ENCODE measurements around the gene MPST.
"Not testable (repeated sequence)": the region's sequence is repeated elsewhere in the genome, so short reads cannot be mapped to it uniquely, and the experiment has no call there.

MPST gene

DNA sequence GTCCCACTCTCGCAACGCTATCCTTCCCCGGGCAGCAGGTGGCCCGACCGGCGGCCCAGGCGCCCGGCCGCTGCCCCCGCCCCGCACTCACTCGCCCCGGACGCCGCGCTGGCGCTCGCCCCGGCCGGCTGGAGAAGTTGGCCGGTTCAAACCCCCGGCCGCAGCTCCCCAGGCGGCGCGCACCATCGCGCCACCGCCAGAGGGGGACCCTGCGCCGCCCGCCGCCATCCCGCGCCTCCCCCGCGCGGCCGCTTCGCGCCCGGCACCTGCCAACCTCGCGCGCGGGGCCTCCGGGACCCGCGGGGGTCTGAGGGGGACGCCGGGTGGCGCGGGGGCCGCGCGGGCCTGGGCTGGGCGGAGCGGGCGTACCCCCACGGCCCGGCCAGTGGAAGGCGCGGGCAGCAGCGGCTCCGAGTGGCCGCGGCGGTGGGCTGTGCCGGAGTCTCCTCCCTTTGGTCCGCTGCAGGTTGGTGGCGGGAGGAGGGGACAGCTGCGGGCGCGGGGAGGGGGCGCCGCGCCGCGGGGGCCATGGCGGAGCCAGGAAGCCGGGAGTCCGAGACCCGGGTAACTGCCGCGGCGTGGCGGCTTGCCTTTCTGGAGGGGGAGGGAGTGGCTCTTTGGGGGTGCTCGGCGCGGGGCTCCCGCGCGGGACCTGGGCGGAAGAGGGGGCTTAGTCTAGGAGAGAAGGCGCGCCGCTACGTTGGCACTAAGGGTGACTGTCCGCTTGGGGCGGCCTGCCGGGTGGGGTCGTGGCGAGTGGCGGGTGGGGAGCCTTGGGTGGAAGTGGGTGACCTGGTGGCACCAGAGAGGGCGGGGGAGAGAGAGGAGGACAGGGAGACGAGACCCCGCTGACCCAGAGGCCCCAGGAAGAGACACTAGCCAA lies at the start of gene MPST, which contains the start of gene TST:
TSS of gene MPST (plus strand) at position 434 of the 883 bp plus-strand sequence. CDS start at position 529, 95 bp downstream.
TSS of gene TST (minus strand) at position 139 of the 883 bp plus-strand sequence. CDS start 715 bp downstream, outside the sequence.
- no peak for DNase-seq

DNA sequence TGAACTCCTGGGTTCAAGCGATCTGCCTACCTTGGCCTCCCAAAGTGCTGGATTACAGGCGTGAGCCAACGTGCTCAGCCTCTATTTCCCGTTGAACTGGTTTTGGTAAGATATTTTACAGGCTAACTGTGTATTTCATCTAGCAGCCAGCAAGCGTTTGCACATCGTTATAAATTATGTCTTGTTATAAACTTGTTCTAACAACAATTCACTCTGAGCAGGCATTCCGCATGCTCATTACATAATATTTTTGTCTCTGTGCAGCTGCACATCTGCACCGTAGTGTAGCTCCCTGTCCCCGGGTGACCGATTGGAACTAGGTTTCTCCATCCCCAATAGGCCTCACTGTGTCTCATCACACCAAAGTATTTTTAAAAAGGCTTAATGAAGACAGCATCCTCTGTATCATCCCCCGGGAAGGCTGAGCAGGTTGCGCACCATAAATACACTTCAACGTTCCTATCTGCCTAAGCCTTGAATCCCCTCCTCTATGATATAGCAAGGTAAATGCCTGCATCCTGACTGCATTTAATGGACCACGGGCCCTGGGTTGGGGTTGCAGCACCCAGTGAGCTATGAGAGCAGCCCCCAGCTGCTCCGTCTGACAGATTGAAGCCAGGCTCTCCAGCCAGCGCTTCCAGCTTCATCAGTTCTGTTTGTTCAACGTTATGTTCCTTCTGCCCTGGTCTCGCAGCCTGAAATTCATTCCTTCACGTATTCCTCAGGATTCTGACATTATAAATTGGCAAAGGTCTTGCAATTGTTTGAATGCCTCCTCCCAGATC lies 48.0 kb upstream of the MPST start:
- no peak for DNase-seq

DNA sequence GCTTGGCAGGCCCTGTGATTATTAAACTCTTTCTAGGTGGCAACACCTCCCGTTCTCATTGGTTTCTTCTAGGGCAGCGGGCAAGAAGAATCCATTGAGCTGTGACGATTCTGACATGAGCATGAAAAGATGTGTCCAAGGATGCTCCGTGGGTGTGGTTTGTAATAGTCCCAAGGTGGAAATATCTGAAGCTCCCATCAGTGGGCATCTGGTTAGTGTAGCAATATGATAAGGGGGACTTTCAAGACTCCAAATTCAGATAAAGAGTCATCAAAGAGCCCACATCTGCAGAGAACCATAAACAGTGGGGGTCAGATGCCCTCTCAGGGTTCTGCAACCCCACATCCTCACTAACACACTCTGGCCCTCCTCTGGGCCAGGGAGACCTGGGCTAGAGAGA lies 42.9 kb upstream of the MPST start:
- DNase-seq: no peak

- DNase-seq: no peak
These were observed 42.1 kb upstream of the MPST start for GRCh38 chr22:36977401-36977861.

DNA sequence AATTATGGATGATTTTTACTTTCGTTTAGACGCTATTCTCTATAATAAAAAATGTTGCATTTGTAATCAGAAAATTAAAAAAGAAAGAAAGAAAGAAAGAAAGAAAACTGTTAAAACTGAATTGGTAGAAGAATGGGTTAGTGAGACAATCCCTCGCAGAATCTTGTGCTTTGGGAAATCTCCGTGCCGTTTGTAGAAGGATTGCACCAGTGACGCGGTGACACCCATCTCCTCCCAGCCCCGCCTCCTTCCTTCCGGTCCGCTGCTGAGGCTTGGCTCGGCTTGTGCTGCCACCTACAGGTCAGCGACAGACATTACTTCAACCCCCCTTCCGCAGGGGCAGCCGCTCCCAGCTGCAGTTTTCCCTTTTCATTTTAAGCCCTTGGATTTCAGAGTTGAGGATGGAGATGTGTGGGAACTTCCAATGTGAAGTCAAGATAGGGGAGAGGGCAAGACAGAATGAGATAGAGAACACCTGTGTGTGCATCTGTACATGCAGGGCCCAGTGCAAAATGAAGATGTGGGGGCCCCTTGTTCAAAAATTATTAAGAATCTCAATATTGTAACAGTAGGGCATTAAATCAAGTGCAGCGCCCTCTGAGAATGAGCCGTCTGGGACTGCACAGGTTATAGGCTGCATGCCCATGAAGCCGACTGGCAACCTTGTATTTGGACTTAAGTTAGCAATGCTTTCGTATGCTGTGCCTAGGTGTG lies 41.4 kb upstream of the MPST start:
- DNase-seq: peak; percentile 18

DNA sequence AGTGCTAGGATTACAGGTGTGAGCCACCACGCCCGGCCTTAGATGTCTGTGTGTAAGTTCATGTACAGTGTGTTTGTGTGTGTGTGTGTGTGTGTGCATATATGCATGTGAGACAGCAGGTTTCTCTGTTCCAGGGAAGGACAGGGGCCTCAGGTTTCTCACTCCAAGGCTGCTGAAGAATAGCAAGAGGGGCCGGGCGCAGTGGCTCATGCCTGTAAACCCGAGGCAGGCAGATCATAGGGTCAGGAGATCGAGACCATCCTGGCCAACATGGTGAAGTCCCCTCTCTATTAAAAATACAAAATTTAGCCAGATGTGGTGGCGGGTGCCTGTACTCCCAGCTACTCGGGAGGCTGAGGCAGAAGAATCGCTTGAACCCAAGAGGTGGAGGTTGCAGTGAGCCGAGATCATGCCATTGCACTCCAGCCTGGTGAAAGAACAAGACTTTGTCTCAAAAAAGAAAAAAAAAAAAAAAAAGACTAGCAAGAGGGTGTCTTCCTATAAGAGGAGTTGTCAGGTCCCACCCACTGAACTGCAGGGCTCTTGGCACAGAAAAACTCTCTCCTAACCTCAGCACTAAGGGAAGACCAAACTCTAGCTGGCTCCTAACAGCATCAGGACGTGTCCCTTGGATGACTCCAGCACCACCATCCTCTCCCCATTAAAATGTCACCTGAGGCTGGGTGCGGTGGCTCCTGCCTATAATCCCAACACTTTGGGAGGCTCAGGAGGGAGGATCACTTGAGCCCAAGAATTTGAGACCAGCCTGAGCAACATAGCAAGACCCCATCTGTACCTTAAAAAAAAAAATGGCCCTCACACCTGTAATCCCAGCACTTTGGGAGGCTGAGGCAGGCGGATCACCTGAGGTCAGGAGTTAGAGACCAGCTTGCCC lies 40.3 kb upstream of the MPST start:
- DNase-seq: no peak

- DNase-seq: no peak
These were observed 38.2 kb upstream of the MPST start for GRCh38 chr22:36981247-36981775.

- DNase-seq: no peak
These were observed 37.4 kb upstream of the MPST start for GRCh38 chr22:36982136-36982535.

- DNase-seq: no peak
These were observed 34.2 kb upstream of the MPST start for GRCh38 chr22:36985211-36985889.

DNA sequence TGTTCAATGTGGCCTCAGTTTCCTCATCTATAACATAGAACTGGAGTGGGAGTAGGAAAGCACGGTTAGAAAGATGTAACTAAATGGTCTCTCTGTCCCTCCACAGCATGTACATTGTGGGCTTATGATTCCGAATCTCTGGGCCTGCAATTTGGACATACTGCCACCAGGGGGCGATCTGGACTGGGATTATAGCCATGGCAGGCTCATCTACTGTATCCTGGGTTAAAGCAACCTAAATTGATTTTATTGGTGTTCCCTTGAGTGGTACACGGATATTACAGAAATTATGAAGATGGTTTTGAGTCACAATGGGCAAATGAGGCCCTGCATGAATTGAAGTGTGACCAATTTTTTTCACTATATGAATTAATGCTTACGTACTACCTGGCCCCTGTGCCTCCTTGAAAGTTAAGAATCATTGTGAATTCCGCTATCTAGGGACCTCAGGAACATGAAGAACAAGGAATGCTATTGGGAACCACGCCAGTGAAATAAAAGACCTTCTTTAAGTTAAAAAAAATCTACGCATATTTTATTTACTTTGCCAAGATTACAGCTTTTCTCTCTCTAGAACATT lies 33.2 kb upstream of the MPST start:
- DNase-seq: no peak

DNA sequence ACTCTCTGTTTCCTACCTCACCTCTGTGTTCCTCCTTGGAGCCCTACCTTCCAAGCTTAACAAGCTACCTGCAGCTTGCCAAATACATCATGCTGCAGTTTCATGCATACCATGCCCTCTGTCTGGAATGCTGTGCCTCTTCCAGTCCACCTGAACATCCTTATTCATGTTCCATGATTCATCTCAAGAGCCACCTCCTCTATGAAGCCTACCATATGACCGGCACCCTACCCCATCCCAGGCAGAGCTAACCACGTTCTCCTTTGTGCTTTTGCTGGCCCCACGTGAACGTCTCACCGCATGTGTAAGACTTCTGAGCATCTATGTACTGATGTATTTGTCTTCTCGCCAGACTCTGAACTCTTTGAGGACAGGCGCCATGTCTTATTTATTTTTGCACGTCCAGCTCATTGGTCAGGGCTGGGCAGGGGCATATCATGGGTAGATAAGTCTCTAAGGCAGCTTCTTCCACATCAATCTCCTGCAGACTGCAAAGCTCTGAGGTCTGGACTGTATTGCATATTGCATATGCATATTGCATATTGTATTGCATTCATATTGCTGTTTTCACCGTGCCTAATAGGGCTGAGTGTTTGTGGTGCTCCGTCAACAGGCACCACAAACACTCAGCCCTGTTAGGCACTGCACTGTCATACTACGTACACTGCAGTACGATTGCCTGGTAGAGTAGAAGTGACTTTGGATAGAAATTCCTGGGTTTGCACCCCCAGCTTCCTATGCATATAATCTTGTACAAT lies 31.3 kb upstream of the MPST start:
- no peak for DNase-seq

GRCh38 chr22:36989012-36989411 lies 30.5 kb upstream of the MPST start:
- not testable (repeated sequence) for DNase-seq

DNA sequence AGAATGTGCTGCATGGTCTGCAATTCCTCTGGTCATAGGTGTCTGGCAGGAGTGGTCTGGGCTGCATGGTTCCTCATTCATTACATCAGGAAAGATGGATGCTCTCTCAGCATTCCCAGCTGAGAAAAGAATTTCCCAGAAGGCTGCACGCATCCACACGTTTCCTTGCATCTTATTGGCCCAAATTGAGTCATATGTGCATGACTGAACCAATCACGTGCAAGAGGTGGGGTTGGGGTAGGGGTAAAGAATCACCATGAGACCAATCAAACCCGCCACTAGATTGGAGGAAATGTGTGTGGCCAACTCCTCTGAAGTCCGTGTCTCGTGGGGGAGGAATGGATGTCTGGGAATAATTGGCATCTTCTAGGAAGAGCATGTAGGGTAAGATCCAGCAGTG lies 29.1 kb upstream of the MPST start:
- DNase-seq: no peak

DNA sequence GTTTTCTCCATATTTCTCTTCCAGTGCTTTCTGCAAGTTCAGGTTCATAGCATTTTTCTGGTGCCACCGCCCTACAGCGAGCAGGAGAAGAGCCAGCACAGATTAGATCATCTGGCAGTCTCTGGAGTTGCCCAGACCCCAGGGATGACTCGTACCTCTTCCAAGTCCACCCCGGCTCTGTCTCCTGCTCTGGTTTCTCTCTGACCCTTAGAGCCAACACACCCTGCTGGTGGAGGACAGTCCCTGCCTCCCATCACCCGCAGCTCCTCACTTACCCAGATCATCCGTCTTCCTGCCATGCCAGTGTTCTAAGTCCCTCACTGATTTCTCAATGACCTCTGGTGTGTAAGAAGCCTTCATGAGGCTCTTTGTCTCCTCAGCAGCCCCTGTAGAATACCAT lies 28.3 kb upstream of the MPST start:
- no peak for DNase-seq

DNA sequence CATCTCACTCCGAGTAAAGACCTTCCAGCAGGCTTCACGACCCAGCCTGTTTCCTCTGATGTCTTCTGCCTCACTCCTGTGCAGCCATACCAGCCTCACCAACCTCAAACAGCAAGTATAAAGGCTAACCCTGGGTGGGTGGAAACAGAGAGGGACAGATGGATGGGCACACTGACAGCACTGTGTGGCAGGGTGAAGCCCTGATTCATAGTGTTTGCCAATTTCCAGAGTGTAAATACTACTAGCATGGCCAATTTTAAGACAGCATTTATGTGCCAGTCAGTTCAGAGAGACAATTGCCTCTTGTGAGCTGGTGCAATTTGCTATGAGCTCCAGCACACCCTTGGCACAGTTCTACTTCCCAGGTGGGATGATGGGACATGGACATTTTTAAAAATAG lies 21.8 kb upstream of the MPST start:
- DNase-seq: no peak

GRCh38 chr22:36998620-36999351 lies 20.8 kb upstream of the MPST start:
- DNase-seq: no peak

- DNase-seq: no peak
These were observed 20.1 kb upstream of the MPST start for GRCh38 chr22:36999463-36999862.

GRCh38 chr22:37000676-37001534 lies 18.6 kb upstream of the MPST start:
- no peak for DNase-seq
